Mesenchymal stem cell (in vitro differentiated cells and primary cell): ENCODE data around the gene REPS1.

Experiments used
- DNase-seq: peaks from one replicate; pipeline ENCODE4 v3.0.0-alpha.2; 2013
- H2AFZ ChIP-seq: one replicate; pipeline ENCODE4 v1.6.1; 2013; ENCODE audit warnings: low read depth, mild to moderate bottlenecking, control low read depth, inconsistent platforms, low read length, moderate library complexity
- H2AK5ac ChIP-seq: 2 replicates; pipeline ENCODE4 v1.6.1; 2013; ENCODE audit warnings: low read length, moderate library complexity, mild to moderate bottlenecking, inconsistent platforms; ENCODE audit not compliant: severe bottlenecking
- H2BK120ac ChIP-seq: one replicate; pipeline ENCODE4 v1.6.1; 2013; ENCODE audit warnings: low read depth, mild to moderate bottlenecking, inconsistent platforms, low read length, moderate library complexity
- H2BK12ac ChIP-seq, 2 experiments: one replicate each; pipeline ENCODE4 v1.6.1; 2013; ENCODE audit warnings: inconsistent platforms in 2 of 2, low read length in 2 of 2, mild to moderate bottlenecking in 2 of 2, moderate library complexity in 2 of 2, control low read depth in 1 of 2
- H2BK15ac ChIP-seq: one replicate; pipeline ENCODE4 v1.6.1; 2013; ENCODE audit warnings: mild to moderate bottlenecking, low read depth, inconsistent platforms; ENCODE audit not compliant: poor library complexity, severe bottlenecking
- H2BK5ac ChIP-seq: 2 replicates; pipeline ENCODE4 v1.6.1; 2013; ENCODE audit warnings: low read depth, mild to moderate bottlenecking, low read length, control low read depth, inconsistent platforms; ENCODE audit not compliant: poor library complexity, severe bottlenecking
- H3K14ac ChIP-seq, 2 experiments: one replicate each; pipeline ENCODE4 v1.6.1; 2013; ENCODE audit warnings: inconsistent platforms in 2 of 2, low read length in 2 of 2, control low read depth in 1 of 2, mild to moderate bottlenecking in 1 of 2, moderate library complexity in 1 of 2
- H3K18ac ChIP-seq, 2 experiments: one replicate each; pipeline ENCODE4 v1.6.1; 2013; ENCODE audit warnings: inconsistent platforms in 2 of 2, low read length in 2 of 2, control low read depth in 1 of 2, low read depth in 1 of 2, mild to moderate bottlenecking in 1 of 2
- H3K23ac ChIP-seq, 2 experiments: one replicate each; pipeline ENCODE4 v1.6.1; 2013; ENCODE audit warnings: inconsistent platforms in 2 of 2, low read length in 2 of 2, mild to moderate bottlenecking in 2 of 2, moderate library complexity in 2 of 2, control low read depth in 1 of 2
- H3K27ac ChIP-seq: 2 replicates; pipeline ENCODE4 v1.5.1; 2013; ENCODE audit warnings: mild to moderate bottlenecking, moderate library complexity, low read length, control low read depth, inconsistent platforms; ENCODE audit not compliant: poor library complexity, severe bottlenecking
- H3K27me3 ChIP-seq, 2 experiments: 2 replicates each; pipeline versions ENCODE4 v1.6.1 to v1.7.0; 2013; ENCODE audit warnings: low read length in 2 of 2, mild to moderate bottlenecking in 2 of 2, moderate library complexity in 2 of 2, control low read depth in 1 of 2, inconsistent platforms in 1 of 2; ENCODE audit not compliant: control insufficient read depth in 1 of 2, insufficient read depth in 1 of 2
- H3K36me3 ChIP-seq, 2 experiments: 2 replicates each; pipeline versions ENCODE4 v1.6.1 to v1.7.0; 2013; ENCODE audit warnings: low read length in 2 of 2, control low read depth in 1 of 2, inconsistent platforms in 1 of 2, low read depth in 1 of 2, mild to moderate bottlenecking in 1 of 2; ENCODE audit not compliant: insufficient read depth in 2 of 2, control insufficient read depth in 1 of 2
- H3K4ac ChIP-seq, 2 experiments: one replicate each; pipeline ENCODE4 v1.6.1; 2013; ENCODE audit warnings: inconsistent platforms in 2 of 2, low read length in 2 of 2, mild to moderate bottlenecking in 2 of 2, moderate library complexity in 2 of 2, control low read depth in 1 of 2, low read depth in 1 of 2
- H3K4me1 ChIP-seq: 2 replicates; pipeline ENCODE4 v1.6.1; 2013; ENCODE audit warnings: low read depth, low read length, control low read depth; ENCODE audit not compliant: control insufficient read depth, insufficient read depth
- H3K4me2 ChIP-seq: 2 replicates; pipeline ENCODE4 v1.6.1; 2013; ENCODE audit warnings: low read length, mild to moderate bottlenecking, inconsistent platforms; ENCODE audit not compliant: poor library complexity, severe bottlenecking
- H3K4me3 ChIP-seq, 2 experiments: 2 replicates each; pipeline versions ENCODE4 v1.5.1 to v1.7.0; 2013; ENCODE audit warnings: low read length in 2 of 2, mild to moderate bottlenecking in 2 of 2, control low read depth in 1 of 2, low read depth in 1 of 2; ENCODE audit not compliant: insufficient read depth in 1 of 2
- H3K79me1 ChIP-seq: replicated peaks from 2 replicates; pipeline ENCODE4 v1.6.1; 2013; ENCODE audit warnings: mild to moderate bottlenecking, control low read depth, low read length, inconsistent platforms; ENCODE audit not compliant: poor library complexity, severe bottlenecking
- H3K9ac ChIP-seq: 2 replicates; pipeline ENCODE4 v1.7.0; 2013; ENCODE audit warnings: mild to moderate bottlenecking, low read length, moderate library complexity
- H3K9me3 ChIP-seq: 2 replicates; pipeline ENCODE4 v1.7.0; 2013; ENCODE audit warnings: mild to moderate bottlenecking, low read length; ENCODE audit not compliant: control insufficient read depth
- H4K8ac ChIP-seq: one replicate; pipeline ENCODE4 v1.6.1; 2013; ENCODE audit warnings: inconsistent platforms, mild to moderate bottlenecking, low read length, moderate library complexity
- H4K91ac ChIP-seq: one replicate; pipeline ENCODE4 v1.6.1; 2013; ENCODE audit warnings: mild to moderate bottlenecking, low read length, inconsistent platforms
- WGBS: methylation state at CpG from one replicate; pipeline ENCODE4 v1.1.7; 2013; ENCODE audit warnings: mixed read lengths; 5-methylcytosine and 5-hydroxymethylcytosine counted together

REPS1 gene

DNA sequence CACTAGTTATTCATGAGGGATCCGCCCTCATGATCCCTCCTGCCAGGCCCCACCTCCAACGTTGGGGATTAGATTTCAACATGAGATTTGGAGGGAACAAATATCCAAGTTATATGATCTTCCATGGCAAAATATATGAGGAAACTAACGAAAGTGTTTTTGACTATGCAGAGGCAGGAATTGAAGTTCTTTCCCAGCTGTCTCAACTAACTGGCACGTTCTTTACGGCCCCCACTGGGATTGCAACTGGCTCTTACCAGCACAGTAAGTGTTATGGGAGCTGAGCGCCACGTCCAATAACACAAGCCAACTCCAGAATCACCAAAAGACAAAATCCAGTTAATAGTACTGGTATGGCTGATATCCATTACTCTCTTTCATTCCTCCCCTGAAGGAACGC, 125.6 kb downstream of the REPS1 start:
- H3K36me3 ChIP-seq = no peaks in the 10 kb centered on the region
- no peak overlapping the region for H3K4me2 ChIP-seq
- no peak overlapping the region for H3K27ac ChIP-seq
- DNase-seq = no peak
- peaks cover 12% of the 10 kb centered on the region for H3K9me3 ChIP-seq
- H3K4me1 ChIP-seq = no peaks in the 10 kb centered on the region
- H2BK12ac ChIP-seq = no peak overlapping the region
- H3K23ac ChIP-seq = no peak overlapping the region
- WGBS = 81% methylated on average over 7 of the region's 8 CpGs
- no peak overlapping the region for H2BK15ac ChIP-seq
- H3K27me3 ChIP-seq = no peaks in the 10 kb centered on the region
- H3K18ac ChIP-seq = no peak overlapping the region
- H3K4ac ChIP-seq = no peak overlapping the region
- no peak overlapping the region for H4K8ac ChIP-seq
- no peak overlapping the region for H2AK5ac ChIP-seq
- H4K91ac ChIP-seq = no peak overlapping the region
- no peak overlapping the region for H3K4me3 ChIP-seq
- no peaks in the 10 kb centered on the region for H3K79me1 ChIP-seq
- no peak overlapping the region for H2AFZ ChIP-seq
- H2BK120ac ChIP-seq = no peak overlapping the region
- H2BK5ac ChIP-seq = no peak overlapping the region
- H3K9ac ChIP-seq = no peak overlapping the region
- H3K14ac ChIP-seq = no peak overlapping the region

GRCh38 chr6:138857775-138858174, 130.3 kb downstream of the REPS1 start:
- Histone ChIP-seq H2AK5ac (no peak overlapping the region), H2BK5ac (no peak overlapping the region), H3K36me3 (no peaks in the 10 kb centered on the region), H4K91ac (no peak overlapping the region), H2BK120ac (no peak overlapping the region), H4K8ac (no peak overlapping the region), H3K23ac (no peak overlapping the region), H3K4me3 (no peak overlapping the region), H3K4me1 (no peaks in the 10 kb centered on the region), H3K9ac (no peak overlapping the region), H2AFZ (no peak overlapping the region), H3K27me3 (peaks cover 0 to 4% of the 10 kb centered on the region in 2 experiments), H3K9me3 (peaks cover 12% of the 10 kb centered on the region), H3K79me1 (no peaks in the 10 kb centered on the region), H2BK12ac (no peak overlapping the region), H3K4ac (no peak overlapping the region), H3K14ac (no peak overlapping the region), H3K18ac (no peak overlapping the region), H3K4me2 (no peak overlapping the region), H2BK15ac (no peak overlapping the region), H3K27ac (no peak overlapping the region)
- DNase-seq = no peak
- 92% methylated on average over 7 of the region's 10 CpGs for WGBS

DNA sequence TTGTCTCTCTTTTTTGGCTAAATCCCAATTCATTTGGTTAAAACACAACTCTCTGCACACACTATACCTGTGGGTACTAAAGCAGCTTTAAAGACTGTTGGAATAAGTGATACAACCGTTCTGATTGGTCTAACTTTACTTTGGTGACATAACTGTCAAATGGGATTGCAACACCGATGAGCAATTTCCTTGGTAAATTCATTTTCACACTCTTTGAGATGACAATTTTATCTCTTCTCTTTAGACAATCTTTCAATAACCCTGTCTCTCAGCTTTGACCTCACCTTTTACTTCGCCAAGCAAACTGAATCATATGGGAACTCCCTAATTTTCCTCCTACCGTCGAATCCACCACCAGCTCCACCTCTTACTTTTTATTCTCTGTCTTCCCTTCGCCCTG, 131.4 kb downstream of the REPS1 start:
- no peak overlapping the region for H3K14ac ChIP-seq
- WGBS = 94% methylated on average over 6 of the region's 6 CpGs

More for the DNA sequence above, 131.4 kb downstream of the REPS1 start:
- Histone ChIP-seq H3K4ac (no peak overlapping the region), H2BK15ac (no peak overlapping the region), H3K27ac (no peak overlapping the region), H2BK5ac (no peak overlapping the region), H3K4me3 (no peak overlapping the region), H3K79me1 (no peaks in the 10 kb centered on the region), H3K9ac (no peak overlapping the region), H2BK120ac (no peak overlapping the region), H2AFZ (no peak overlapping the region), H4K8ac (no peak overlapping the region), H3K4me1 (no peaks in the 10 kb centered on the region), H3K23ac (no peak overlapping the region), H3K4me2 (no peak overlapping the region), H3K9me3 (peaks cover 12% of the 10 kb centered on the region), H3K27me3 (peaks cover 0 to 4% of the 10 kb centered on the region in 2 experiments), H2AK5ac (no peak overlapping the region), H4K91ac (no peak overlapping the region), H3K36me3 (no peaks in the 10 kb centered on the region), H3K18ac (no peak overlapping the region), H2BK12ac (no peak overlapping the region)
- no peak for DNase-seq
